ENCODE measurements around the gene IL23R. TPM values are rescaled to one million over a fixed set of nuclear protein-coding genes. Genes with fewer than 3 reads are reported as not detected.

IL23R gene
- total RNA-seq, 2 experiments from 2014 or later: 0.23 TPM; not detected in 1

- Histone ChIP-seq H2AFZ (ENCODE audit: low read length) (no peak overlapping the region), H3K36me3 (ENCODE audit: insufficient read depth, low read length) (no peaks in the 10 kb centered on the region), H3K4me2 (ENCODE audit: low read length) (no peak overlapping the region), H3K4me3 (ENCODE audit: low read depth, low read length, poor library complexity, severe bottlenecking) (no peak overlapping the region), H3K79me2 (ENCODE audit: insufficient read depth, low read depth, low read length) (no peaks in the 10 kb centered on the region), H3K27ac (ENCODE audit: low read depth, low read length, poor library complexity, severe bottlenecking) (no peak overlapping the region), H4K20me1 (ENCODE audit: insufficient read depth, low read length) (no peaks in the 10 kb centered on the region), H3K9me2 (ENCODE audit: insufficient read depth, low read length) (no peaks in the 10 kb centered on the region), H3K4me1 (ENCODE audit: insufficient read depth, low read length, poor library complexity, severe bottlenecking) (no peaks in the 10 kb centered on the region), H3K9me3 (ENCODE audit: low read length) (no peaks in the 10 kb centered on the region)
- intact Hi-C loops (cut with micrococcal nuclease; ENCODE audit: unreplicated experiment): no loop called here
- no TSS peak for BruUV-seq (replicated peaks)
- TF ChIP-seq CTCF (conservative IDR thresholded peaks at IDR 0.05; ENCODE audit: low read length) (no peak), EZH2phosphoT487 (IDR thresholded peaks at IDR 0.05; ENCODE audit: borderline replicate concordance, low read depth, low read length) (no peak)
- ChIA-PET POLR2A (interaction anchor here (0.6 kb wide), 1 partner anchor 51 kb away, joined by 3 read pairs; no protein-coding TSS in a partner anchor), CTCF (ENCODE audit: unreplicated experiment) (no interaction called here)
- no peak for DNase-seq (ENCODE audit: low spot score)
These were observed 134.3 kb downstream of the IL23R start for GRCh38 chr1:67300561-67300960.

- H2AFZ ChIP-seq (ENCODE audit: low read length): no peak overlapping the region
- TF ChIP-seq CTCF (conservative IDR thresholded peaks at IDR 0.05; ENCODE audit: low read length) (no peak), EZH2phosphoT487 (IDR thresholded peaks at IDR 0.05; ENCODE audit: borderline replicate concordance, low read depth, low read length) (no peak)
- POLR2A ChIA-PET: no interaction called here
- no peaks in the 10 kb centered on the region for H3K79me2 ChIP-seq (ENCODE audit: insufficient read depth, low read depth, low read length)
- CTCF ChIA-PET (ENCODE audit: unreplicated experiment): no interaction called here
- no peak for DNase-seq (ENCODE audit: low spot score)
- no peaks in the 10 kb centered on the region for H4K20me1 ChIP-seq (ENCODE audit: insufficient read depth, low read length)
- H3K27ac ChIP-seq (ENCODE audit: low read depth, low read length, poor library complexity, severe bottlenecking): no peak overlapping the region
- H3K4me2 ChIP-seq (ENCODE audit: low read length): no peak overlapping the region
- H3K36me3 ChIP-seq (ENCODE audit: insufficient read depth, low read length): no peaks in the 10 kb centered on the region
- H3K4me3 ChIP-seq (ENCODE audit: low read depth, low read length, poor library complexity, severe bottlenecking): no peak overlapping the region
- H3K4me1 ChIP-seq (ENCODE audit: insufficient read depth, low read length, poor library complexity, severe bottlenecking): no peaks in the 10 kb centered on the region
- no peaks in the 10 kb centered on the region for H3K9me2 ChIP-seq (ENCODE audit: insufficient read depth, low read length)
- intact Hi-C loops (cut with micrococcal nuclease; ENCODE audit: unreplicated experiment): no loop called here
- no TSS peak for BruUV-seq (replicated peaks)
- no peaks in the 10 kb centered on the region for H3K9me3 ChIP-seq (ENCODE audit: low read length)
These were observed 137.8 kb downstream of the IL23R start for GRCh38 chr1:67304023-67304422.

GRCh38 chr1:67306547-67306946 lies 140.3 kb downstream of the IL23R start:
- POLR2A ChIA-PET: interaction anchor here (0.7 kb wide), 1 partner anchor 1121 kb away, joined by 3 read pairs; no protein-coding TSS in a partner anchor
- no peak overlapping the region for H3K4me2 ChIP-seq (ENCODE audit: low read length)
- no peak for DNase-seq (ENCODE audit: low spot score)
- no peaks in the 10 kb centered on the region for H3K9me3 ChIP-seq (ENCODE audit: low read length)
- no peak for TF ChIP-seq CTCF (conservative IDR thresholded peaks at IDR 0.05; ENCODE audit: low read length)
- no peak for TF ChIP-seq EZH2phosphoT487 (IDR thresholded peaks at IDR 0.05; ENCODE audit: borderline replicate concordance, low read depth, low read length)
- CTCF ChIA-PET (ENCODE audit: unreplicated experiment): no interaction called here
- no peaks in the 10 kb centered on the region for H3K79me2 ChIP-seq (ENCODE audit: insufficient read depth, low read depth, low read length)
- intact Hi-C loops (cut with micrococcal nuclease; ENCODE audit: unreplicated experiment): no loop called here
- no peak overlapping the region for H3K27ac ChIP-seq (ENCODE audit: low read depth, low read length, poor library complexity, severe bottlenecking)
- no peak overlapping the region for H3K4me3 ChIP-seq (ENCODE audit: low read depth, low read length, poor library complexity, severe bottlenecking)
- H3K36me3 ChIP-seq (ENCODE audit: insufficient read depth, low read length): no peaks in the 10 kb centered on the region
- no TSS peak for BruUV-seq (replicated peaks)
- no peaks in the 10 kb centered on the region for H3K9me2 ChIP-seq (ENCODE audit: insufficient read depth, low read length)
- H2AFZ ChIP-seq (ENCODE audit: low read length): no peak overlapping the region
- no peaks in the 10 kb centered on the region for H4K20me1 ChIP-seq (ENCODE audit: insufficient read depth, low read length)
- no peaks in the 10 kb centered on the region for H3K4me1 ChIP-seq (ENCODE audit: insufficient read depth, low read length, poor library complexity, severe bottlenecking)

Measured in OCI-LY7 (cell line).